ENCODE results near the gene KIF23.

GRCh38 chr15:69433831-69434230 is 19.7 kb downstream of the KIF23 start:
- TF ChIP-seq CTCF (IDR thresholded peaks at IDR 0.05; ENCODE audit: insufficient read depth, low read length, poor library complexity, severe bottlenecking) (no peak), EZH2phosphoT487 (conservative IDR thresholded peaks at IDR 0.05; ENCODE audit: low read length) (no peak)

Measured in SU-DHL-6 (cell line).